Measurements from ENCODE around the gene ARHGEF16. TPM values are rescaled to one million over a fixed set of nuclear protein-coding genes. Genes with fewer than 3 reads are reported as not detected.

Gene ARHGEF16
- total and polyA plus RNA-seq, 2 experiments from 2014 or later: 24.8 to 36.2 TPM

GRCh38 chr1:3510136-3510955 is 55.9 kb downstream of the ARHGEF16 start:
- TF ChIP-seq EZH2 (IDR thresholded peaks at IDR 0.05; ENCODE audit: borderline replicate concordance) (no peak), EZH2phosphoT487 (IDR thresholded peaks at IDR 0.05; ENCODE audit: low read depth, severe bottlenecking, unreplicated experiment) (no peak), CTCF (IDR thresholded peaks at IDR 0.05; ENCODE audit: poor library complexity) (no peak)
- 96% methylated on average over 30 of the region's 32 CpGs for WGBS (ENCODE audit: low lambda C conversion rate, missing lambda C conversion rate)
- no peak for DNase-seq (ENCODE audit: low spot score)

DNA sequence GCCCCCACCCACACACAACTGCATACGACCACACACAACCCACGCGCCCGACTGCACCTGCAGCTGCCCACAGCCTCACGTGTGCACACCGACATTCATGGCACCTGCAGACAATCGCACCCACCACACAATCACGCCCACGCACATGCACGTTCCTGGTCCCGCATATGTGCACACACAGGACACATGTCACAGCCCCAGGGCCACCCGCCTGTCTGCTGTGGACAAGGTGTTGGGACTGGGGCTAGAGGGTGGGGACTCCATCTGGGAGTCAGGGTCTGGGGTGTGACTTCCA is 56.4 kb downstream of the ARHGEF16 start:
- H3K27me3 ChIP-seq: no peaks in the 10 kb centered on the region
- no peak overlapping the region for H2AFZ ChIP-seq
- H3K27ac ChIP-seq: no peak overlapping the region
- no peaks in the 10 kb centered on the region for H3K9me2 ChIP-seq (replicated peaks; ENCODE audit: insufficient read depth)
- no peaks in the 10 kb centered on the region for H3K79me2 ChIP-seq
- no peak for TF ChIP-seq EZH2 (IDR thresholded peaks at IDR 0.05; ENCODE audit: borderline replicate concordance)
- no peak for TF ChIP-seq CTCF (IDR thresholded peaks at IDR 0.05; ENCODE audit: poor library complexity)
- no peak for TF ChIP-seq EZH2phosphoT487 (IDR thresholded peaks at IDR 0.05; ENCODE audit: low read depth, severe bottlenecking, unreplicated experiment)
- H3K4me2 ChIP-seq: no peak overlapping the region
- WGBS (ENCODE audit: low lambda C conversion rate, missing lambda C conversion rate): 91% methylated on average over 12 of the region's 12 CpGs
- H3K4me3 ChIP-seq: no peak overlapping the region
- no peak for DNase-seq (ENCODE audit: low spot score)
- no peaks in the 10 kb centered on the region for H3K9me3 ChIP-seq (ENCODE audit: low read depth)
- H4K20me1 ChIP-seq (ENCODE audit: insufficient read depth, poor library complexity, severe bottlenecking): no peaks in the 10 kb centered on the region
- no peaks in the 10 kb centered on the region for H3K4me1 ChIP-seq (ENCODE audit: insufficient read depth)
- no peaks in the 10 kb centered on the region for H3K36me3 ChIP-seq (replicated peaks; ENCODE audit: insufficient read depth, low read depth)

More at GRCh38 chr1:3510136-3510955, 55.9 kb downstream of the ARHGEF16 start:
- Histone ChIP-seq H3K4me2 (no peak overlapping the region), H2AFZ (no peak overlapping the region), H3K79me2 (no peaks in the 10 kb centered on the region), H3K27me3 (no peaks in the 10 kb centered on the region), H4K20me1 (ENCODE audit: insufficient read depth, poor library complexity, severe bottlenecking) (no peaks in the 10 kb centered on the region), H3K4me1 (ENCODE audit: insufficient read depth) (no peaks in the 10 kb centered on the region), H3K27ac (no peak overlapping the region), H3K36me3 (replicated peaks; ENCODE audit: insufficient read depth, low read depth) (no peaks in the 10 kb centered on the region), H3K4me3 (no peak overlapping the region), H3K9me3 (ENCODE audit: low read depth) (no peaks in the 10 kb centered on the region), H3K9me2 (replicated peaks; ENCODE audit: insufficient read depth) (no peaks in the 10 kb centered on the region)

GRCh38 chr1:3511306-3511705 is 56.8 kb downstream of the ARHGEF16 start:
- no peak for DNase-seq (ENCODE audit: low spot score)

More at GRCh38 chr1:3511306-3511705, 56.8 kb downstream of the ARHGEF16 start:
- WGBS (ENCODE audit: low lambda C conversion rate, missing lambda C conversion rate): 90% methylated on average over 16 of the region's 16 CpGs
- no peaks in the 10 kb centered on the region for H4K20me1 ChIP-seq (ENCODE audit: insufficient read depth, poor library complexity, severe bottlenecking)
- no peaks in the 10 kb centered on the region for H3K9me2 ChIP-seq (replicated peaks; ENCODE audit: insufficient read depth)
- no peaks in the 10 kb centered on the region for H3K4me1 ChIP-seq (ENCODE audit: insufficient read depth)
- no peak overlapping the region for H3K27ac ChIP-seq
- no peaks in the 10 kb centered on the region for H3K79me2 ChIP-seq
- H3K9me3 ChIP-seq (ENCODE audit: low read depth): no peaks in the 10 kb centered on the region
- H3K27me3 ChIP-seq: no peaks in the 10 kb centered on the region
- H2AFZ ChIP-seq: no peak overlapping the region
- no peak overlapping the region for H3K4me2 ChIP-seq
- no peak for TF ChIP-seq EZH2 (IDR thresholded peaks at IDR 0.05; ENCODE audit: borderline replicate concordance)
- TF ChIP-seq CTCF (IDR thresholded peaks at IDR 0.05; ENCODE audit: poor library complexity): no peak
- TF ChIP-seq EZH2phosphoT487 (IDR thresholded peaks at IDR 0.05; ENCODE audit: low read depth, severe bottlenecking, unreplicated experiment): no peak
- no peak overlapping the region for H3K4me3 ChIP-seq
- no peaks in the 10 kb centered on the region for H3K36me3 ChIP-seq (replicated peaks; ENCODE audit: insufficient read depth, low read depth)
